IPS-18c (cell line): ENCODE data around the gene SARDH.
"Not testable (repeated sequence)": the region's sequence is repeated elsewhere in the genome, so short reads cannot be mapped to it uniquely, and the experiment has no call there.

ENCODE experiments used
- H3K4me3 ChIP-seq: 2 replicates; pipeline ENCODE4 v1.7.0; 2013; ENCODE audit warnings: low read depth, mild to moderate bottlenecking, low read length, moderate library complexity; ENCODE audit not compliant: insufficient read depth
- H3K9me3 ChIP-seq: one replicate; pipeline ENCODE4 v1.6.1; 2013; ENCODE audit warnings: mild to moderate bottlenecking, low read length, moderate library complexity; ENCODE audit not compliant: control insufficient read depth, insufficient read depth

SARDH gene

GRCh38 chr9:133627341-133627740 is 110.8 kb downstream of the SARDH start:
- no peak overlapping the region for H3K4me3 ChIP-seq
- no peaks in the 10 kb centered on the region for H3K9me3 ChIP-seq

GRCh38 chr9:133626008-133626407 is 112.1 kb downstream of the SARDH start:
- not testable (repeated sequence) for H3K9me3 ChIP-seq, H3K4me3 ChIP-seq

GRCh38 chr9:133622555-133622954 is 115.6 kb downstream of the SARDH start:
- H3K4me3 ChIP-seq, result no peak overlapping the region
- no peaks in the 10 kb centered on the region for H3K9me3 ChIP-seq

- Histone ChIP-seq H3K4me3 (no peak overlapping the region), H3K9me3 (no peaks in the 10 kb centered on the region)
These were observed 116.4 kb downstream of the SARDH start for GRCh38 chr9:133621725-133622267.

GRCh38 chr9:133619791-133620190 is 118.4 kb downstream of the SARDH start:
- H3K9me3 ChIP-seq, result no peaks in the 10 kb centered on the region
- H3K4me3 ChIP-seq, result no peak overlapping the region

GRCh38 chr9:133618726-133619125 is 119.4 kb downstream of the SARDH start:
- H3K9me3 ChIP-seq, result no peaks in the 10 kb centered on the region
- H3K4me3 ChIP-seq, result no peak overlapping the region

- Histone ChIP-seq H3K4me3 (no peak overlapping the region), H3K9me3 (no peaks in the 10 kb centered on the region)
These were observed 121.3 kb downstream of the SARDH start for GRCh38 chr9:133616643-133617405.

GRCh38 chr9:133615606-133616188 is 122.5 kb downstream of the SARDH start:
- no peak overlapping the region for H3K4me3 ChIP-seq
- H3K9me3 ChIP-seq, result no peaks in the 10 kb centered on the region

- Histone ChIP-seq H3K9me3 (no peaks in the 10 kb centered on the region), H3K4me3 (no peak overlapping the region)
These were observed 123.0 kb downstream of the SARDH start for GRCh38 chr9:133615186-133615585.

- H3K9me3 ChIP-seq, result no peaks in the 10 kb centered on the region
- H3K4me3 ChIP-seq, result no peak overlapping the region
These were observed 123.5 kb downstream of the SARDH start for GRCh38 chr9:133614678-133615077.

GRCh38 chr9:133614056-133614455 is 124.1 kb downstream of the SARDH start:
- Histone ChIP-seq H3K9me3 (no peaks in the 10 kb centered on the region), H3K4me3 (no peak overlapping the region)
